GM12878 (cell line): ENCODE data around the gene TMEM38A.

Experiments used
- ESRRA ChIP-seq: IDR thresholded peaks from 2 replicates; pipeline ENCODE4 v1.6.1; 2012; ENCODE audit warnings: mild to moderate bottlenecking, low read length, improper control_type of control experiment
- FOS ChIP-seq: IDR thresholded peaks from 3 replicates; pipeline ENCODE4 v1.6.1; 2011; ENCODE audit warnings: borderline replicate concordance; ENCODE audit not compliant: insufficient read length; ENCODE audit errors: extremely low read depth
- MXI1 ChIP-seq: fragments of 150-350 bp; IDR thresholded peaks from 2 replicates; pipeline ENCODE4 v1.6.1; 2011; ENCODE audit warnings: low read depth, mild to moderate bottlenecking, inconsistent platforms, low read length, improper control_type of control experiment
- POLR2A ChIP-seq: IDR thresholded peaks from 2 replicates; pipeline ENCODE4 v1.6.1; 2011; ENCODE audit warnings: low read depth, mild to moderate bottlenecking, low read length
- POLR2AphosphoS5 ChIP-seq: IDR thresholded peaks from 2 replicates; pipeline ENCODE4 v1.6.1; 2011; ENCODE audit warnings: mild to moderate bottlenecking, low read length, inconsistent platforms
- RAD21 ChIP-seq: IDR thresholded peaks from 2 replicates; pipeline ENCODE4 v1.6.1; 2011; ENCODE audit warnings: mild to moderate bottlenecking, low read depth, low read length, moderate library complexity; ENCODE audit not compliant: insufficient read depth
- RFX5 ChIP-seq: IDR thresholded peaks from 2 replicates; pipeline ENCODE4 v1.6.1; 2011; ENCODE audit warnings: low read depth, low read length, improper control_type of control experiment
- TBL1XR1 ChIP-seq: IDR thresholded peaks from 2 replicates; pipeline ENCODE4 v1.6.1; 2012; ENCODE audit warnings: low read depth, low read length, improper control_type of control experiment
- TF ChIP-seq, protein P1 (sequence below), 3 experiments: IDR thresholded peaks in 2 of 3; conservative IDR thresholded peaks in 1 of 3; 2 replicates each; pipeline ENCODE4 v1.5.1; 2011; ENCODE audit warnings: low read depth in 3 of 3, low read length in 3 of 3, mild to moderate bottlenecking in 3 of 3, control low read depth in 2 of 3, moderate library complexity in 2 of 3, inconsistent platforms in 1 of 3, mixed read lengths in 1 of 3; ENCODE audit not compliant: control insufficient read depth in 2 of 3, insufficient read depth in 1 of 3; ENCODE audit errors: extremely low read depth in 1 of 3
- TF ChIP-seq, protein P2 (sequence below): IDR thresholded peaks from 2 replicates; pipeline ENCODE4 v1.6.1; 2012; ENCODE audit warnings: low read depth, low read length, improper control_type of control experiment

DNA sequence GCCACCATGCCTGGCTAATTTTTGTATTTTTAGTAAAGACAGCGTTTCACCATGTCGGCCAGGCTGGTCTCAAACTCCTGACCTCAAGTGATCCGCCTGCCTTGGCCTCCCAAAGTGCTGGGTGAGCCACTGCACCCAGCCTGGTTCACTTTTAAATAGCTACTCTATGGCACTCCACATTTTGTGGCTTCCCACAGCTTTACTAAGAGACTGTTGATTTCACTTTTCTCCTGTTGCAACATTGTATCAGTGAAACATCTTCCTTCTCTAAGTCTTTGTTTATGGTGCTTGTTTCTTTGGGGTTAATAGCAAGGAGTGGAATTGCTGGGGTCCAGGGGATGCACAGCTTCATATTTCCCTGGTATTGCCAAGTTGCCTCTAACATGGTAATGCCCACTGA is 12.3 kb downstream of the TMEM38A start:
- TF ChIP-seq RAD21 (no peak), TBL1XR1 (no peak), RFX5 (no peak), POLR2A (no peak), POLR2AphosphoS5 (no peak), ESRRA (no peak), FOS (no peak), MXI1 (no peak)
- TF ChIP-seq, protein P1, sequence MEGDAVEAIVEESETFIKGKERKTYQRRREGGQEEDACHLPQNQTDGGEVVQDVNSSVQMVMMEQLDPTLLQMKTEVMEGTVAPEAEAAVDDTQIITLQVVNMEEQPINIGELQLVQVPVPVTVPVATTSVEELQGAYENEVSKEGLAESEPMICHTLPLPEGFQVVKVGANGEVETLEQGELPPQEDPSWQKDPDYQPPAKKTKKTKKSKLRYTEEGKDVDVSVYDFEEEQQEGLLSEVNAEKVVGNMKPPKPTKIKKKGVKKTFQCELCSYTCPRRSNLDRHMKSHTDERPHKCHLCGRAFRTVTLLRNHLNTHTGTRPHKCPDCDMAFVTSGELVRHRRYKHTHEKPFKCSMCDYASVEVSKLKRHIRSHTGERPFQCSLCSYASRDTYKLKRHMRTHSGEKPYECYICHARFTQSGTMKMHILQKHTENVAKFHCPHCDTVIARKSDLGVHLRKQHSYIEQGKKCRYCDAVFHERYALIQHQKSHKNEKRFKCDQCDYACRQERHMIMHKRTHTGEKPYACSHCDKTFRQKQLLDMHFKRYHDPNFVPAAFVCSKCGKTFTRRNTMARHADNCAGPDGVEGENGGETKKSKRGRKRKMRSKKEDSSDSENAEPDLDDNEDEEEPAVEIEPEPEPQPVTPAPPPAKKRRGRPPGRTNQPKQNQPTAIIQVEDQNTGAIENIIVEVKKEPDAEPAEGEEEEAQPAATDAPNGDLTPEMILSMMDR (IDR thresholded peaks at IDR 0.05 in 2 of 3, conservative IDR thresholded peaks at IDR 0.05 in 1 of 3; ENCODE audit: control insufficient read depth in 2 of 3, extremely low read depth in 1 of 3, insufficient read depth in 1 of 3, low read depth in 3 of 3, low read length in 3 of 3), result no peak
- TF ChIP-seq, protein P2, sequence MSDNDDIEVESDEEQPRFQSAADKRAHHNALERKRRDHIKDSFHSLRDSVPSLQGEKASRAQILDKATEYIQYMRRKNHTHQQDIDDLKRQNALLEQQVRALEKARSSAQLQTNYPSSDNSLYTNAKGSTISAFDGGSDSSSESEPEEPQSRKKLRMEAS, result no peak
